ENCODE results near the gene PKIG. TPM values are rescaled to one million over a fixed set of nuclear protein-coding genes. Genes with fewer than 3 reads are reported as not detected.

Gene PKIG
- total and polyA plus RNA-seq, 10 of the 15 experiments (the other 5 are each of a cell fraction or from before 2014, with no cell fraction given), result 5.7 to 82.3 (median 39.7) TPM

- TF ChIP-seq CTCF (IDR thresholded peaks at IDR 0.05 in 2 of 3, conservative IDR thresholded peaks at IDR 0.05 in 1 of 3; ENCODE audit: control insufficient read depth in 2 of 3, extremely low read depth in 1 of 3, insufficient read depth in 1 of 3, low read depth in 3 of 3, low read length in 3 of 3), result no peak
Measured at GRCh38 chr20:44610313-44610962, 28.1 kb downstream of the PKIG start (continued).

- peaks cover 14 to 27% of the 10 kb centered on the region in 2 experiments for H3K36me3 ChIP-seq (ENCODE audit: control insufficient read depth in 2 of 2, insufficient read depth in 2 of 2, low read length in 1 of 2)
- in situ Hi-C loops (cut with MboI), result no loop called here
Measured at GRCh38 chr20:44613575-44613974, 31.2 kb downstream of the PKIG start.

More at GRCh38 chr20:44613575-44613974, 31.2 kb downstream of the PKIG start:
- Histone ChIP-seq H3K4me2 (ENCODE audit: control insufficient read depth, insufficient read depth) (no peak overlapping the region), H3K9me3 (replicated peaks; ENCODE audit: control insufficient read depth, insufficient read depth, low read length) (no peaks in the 10 kb centered on the region), H3K4me1 (ENCODE audit: control insufficient read depth, insufficient read depth, low read length) (peaks cover 30% of the 10 kb centered on the region), H4K20me1 (ENCODE audit: control insufficient read depth, insufficient read depth) (no peaks in the 10 kb centered on the region), H3K27ac (ENCODE audit: control insufficient read depth, insufficient read depth) (no peak overlapping the region), H3K9ac (ENCODE audit: control insufficient read depth, insufficient read depth, low read length) (no peak overlapping the region), H3K4me3 (no peak overlapping the region), H3K79me2 (ENCODE audit: control insufficient read depth, insufficient read depth, low read length) (no peaks in the 10 kb centered on the region; the same call in 1 of the 2 replicates), H3K27me3 (replicated peaks in 1 of 2; ENCODE audit: control insufficient read depth in 2 of 2, insufficient read depth in 2 of 2, low read length in 1 of 2) (no peaks in the 10 kb centered on the region), H2AFZ (ENCODE audit: control insufficient read depth, low read depth, low read length) (no peak overlapping the region)
- WGBS (ENCODE audit: insufficient coverage, insufficient replicate concordance, low lambda C conversion rate, missing lambda C conversion rate), result 97% methylated on average over 5 of the region's 5 CpGs
- POLR2A ChIA-PET, result no interaction called here
- CTCF ChIA-PET, result interaction anchor here (1.8 kb wide), 1 partner anchor 70 kb away, joined by 8 read pairs; no protein-coding TSS in a partner anchor
- RAD21 ChIA-PET (ENCODE audit: unreplicated experiment), result interaction anchor here (1.0 kb wide), 1 partner anchor 37 kb away, joined by 4 read pairs; no protein-coding TSS in a partner anchor
- no peak for TF ChIP-seq TARDBP (IDR thresholded peaks at IDR 0.05; ENCODE audit: borderline replicate concordance)
- TF ChIP-seq MTA2 (IDR thresholded peaks at IDR 0.05; ENCODE audit: low read depth), result no peak
- TF ChIP-seq KDM1A (IDR thresholded peaks at IDR 0.05; ENCODE audit: borderline replicate concordance), result no peak
- TF ChIP-seq JUND (IDR thresholded peaks at IDR 0.05; ENCODE audit: low read depth, low read length), result no peak
- no peak for TF ChIP-seq ETV6 (conservative IDR thresholded peaks at IDR 0.05 in 1 of 2, IDR thresholded peaks at IDR 0.05 in 1 of 2; ENCODE audit: borderline replicate concordance in 1 of 2, low read depth in 1 of 2)
- no peak for TF ChIP-seq STAT3 (IDR thresholded peaks at IDR 0.05; ENCODE audit: low read depth, low read length)
- no peak for TF ChIP-seq CHD1 (IDR thresholded peaks at IDR 0.05; ENCODE audit: low read depth, low read length)
- no peak for TF ChIP-seq KAT2A (conservative IDR thresholded peaks at IDR 0.05; ENCODE audit: control insufficient read depth, low read depth, low read length)
- no peak for TF ChIP-seq HCFC1 (IDR thresholded peaks at IDR 0.05; ENCODE audit: low read length)
- TF ChIP-seq MTA3 (IDR thresholded peaks at IDR 0.05; ENCODE audit: borderline replicate concordance, low read length), result no peak
- TF ChIP-seq FOS (IDR thresholded peaks at IDR 0.05; ENCODE audit: borderline replicate concordance, extremely low read depth, insufficient read length), result no peak
- SMC1A ChIA-PET (ENCODE audit: uncharacterized antibody, unreplicated experiment), result no interaction called here
- intact Hi-C loops (cut with micrococcal nuclease; ENCODE audit: unreplicated experiment), result loop anchor here (5.0 kb wide), 1 partner anchor 136 kb away; the partner anchor contains the start of gene TTPAL
- DNase-seq (ENCODE audit: low read depth, low spot score) (no peak), FAIRE-seq (no peak), ATAC-seq (no peak)
- BruUV-seq (replicated peaks), result no TSS peak
